H4 (cell line): ENCODE data around the gene ADSS2. TPM values are rescaled to one million over a fixed set of nuclear protein-coding genes. Genes with fewer than 3 reads are reported as not detected.
"Not testable (repeated sequence)": the region's sequence is repeated elsewhere in the genome, so short reads cannot be mapped to it uniquely, and the experiment has no call there.

Experiments used
- DNase-seq: peaks from one replicate; pipeline ENCODE4 v3.0.0-alpha.2; 2015; ENCODE audit warnings: low spot score
- total RNA-seq: library from RNA; depleted of rRNA; stranded (reverse); fragments of >200 nt; shearing (Covaris generic); gene quantifications from 2 replicates; pipeline ENCODE4 v1.2.3, GENCODE V29; 2014

The ADSS2 gene
- total RNA-seq, 1 experiment from 2014 or later = 36.5 TPM

GRCh38 chr1:244395965-244396364, 55.7 kb downstream of the ADSS2 start:
- no peak for DNase-seq

GRCh38 chr1:244394826-244395765, 56.6 kb downstream of the ADSS2 start:
- no peak for DNase-seq

GRCh38 chr1:244394346-244394745, 57.4 kb downstream of the ADSS2 start:
- DNase-seq = no peak

GRCh38 chr1:244393604-244394176, 58.0 kb downstream of the ADSS2 start:
- no peak for DNase-seq

GRCh38 chr1:244391761-244392160, 59.9 kb downstream of the ADSS2 start:
- DNase-seq = no peak

- DNase-seq = no peak
Measured at GRCh38 chr1:244388961-244389360, 62.7 kb downstream of the ADSS2 start.

- DNase-seq = no peak
Measured at GRCh38 chr1:244387415-244387814, 64.3 kb downstream of the ADSS2 start.

- no peak for DNase-seq
Measured at GRCh38 chr1:244386595-244386994, 65.1 kb downstream of the ADSS2 start.

GRCh38 chr1:244384066-244384465, 67.6 kb downstream of the ADSS2 start:
- DNase-seq = no peak

GRCh38 chr1:244383278-244383884, 68.3 kb downstream of the ADSS2 start:
- no peak for DNase-seq

GRCh38 chr1:244381878-244382565, 69.7 kb downstream of the ADSS2 start:
- no peak for DNase-seq

GRCh38 chr1:244376126-244376525, 75.6 kb downstream of the ADSS2 start:
- no peak for DNase-seq

- DNase-seq = no peak
Measured at GRCh38 chr1:244375051-244375450, 76.7 kb downstream of the ADSS2 start.

GRCh38 chr1:244374484-244374883, 77.2 kb downstream of the ADSS2 start:
- DNase-seq = not testable (repeated sequence)

- no peak for DNase-seq
Measured at GRCh38 chr1:244371242-244372141, 80.2 kb downstream of the ADSS2 start.

- no peak for DNase-seq
Measured at GRCh38 chr1:244370060-244370637, 81.6 kb downstream of the ADSS2 start.

GRCh38 chr1:244369256-244370057, 82.3 kb downstream of the ADSS2 start:
- no peak for DNase-seq

- DNase-seq = no peak
Measured at GRCh38 chr1:244368279-244368678, 83.4 kb downstream of the ADSS2 start.

- no peak for DNase-seq
Measured at GRCh38 chr1:244367399-244368114, 84.2 kb downstream of the ADSS2 start.
